GM19468 (cell line): Measurements from ENCODE around the gene PARD3B.

Source experiments
- ATAC-seq: cut with Tn5 transposase; IDR thresholded peaks from one replicate; pipeline ENCODE4 v1.9.1; 2021; ENCODE audit warnings: mild to moderate bottlenecking, moderate library complexity, moderate number of reproducible peaks; ENCODE audit not compliant: unreplicated experiment; ENCODE audit errors: extremely low read depth

The PARD3B gene

GRCh38 chr2:205024822-205025518 is 479.7 kb downstream of the PARD3B start:
- ATAC-seq: no peak

- ATAC-seq: no peak
Observed at GRCh38 chr2:205025580-205026240, 480.4 kb downstream of the PARD3B start.

DNA sequence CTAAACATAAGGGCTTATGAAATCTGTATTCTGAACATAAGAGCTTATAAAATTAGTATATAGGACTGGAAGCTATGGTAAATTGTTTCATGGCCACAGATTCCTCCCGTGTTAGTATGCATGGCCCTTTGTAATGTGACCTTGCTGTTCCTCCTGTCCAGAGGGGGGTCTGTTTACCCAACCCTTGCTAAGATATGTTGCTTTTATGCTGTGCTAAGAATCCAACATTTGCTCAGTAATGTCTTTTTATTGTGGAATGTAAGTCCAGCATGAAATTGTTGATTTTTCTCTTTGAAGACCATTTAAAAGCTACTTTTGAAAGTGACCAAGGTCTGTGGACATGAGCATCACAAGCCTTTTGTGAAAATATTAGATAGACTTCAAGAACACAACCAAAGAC is 485.4 kb downstream of the PARD3B start:
- no peak for ATAC-seq

DNA sequence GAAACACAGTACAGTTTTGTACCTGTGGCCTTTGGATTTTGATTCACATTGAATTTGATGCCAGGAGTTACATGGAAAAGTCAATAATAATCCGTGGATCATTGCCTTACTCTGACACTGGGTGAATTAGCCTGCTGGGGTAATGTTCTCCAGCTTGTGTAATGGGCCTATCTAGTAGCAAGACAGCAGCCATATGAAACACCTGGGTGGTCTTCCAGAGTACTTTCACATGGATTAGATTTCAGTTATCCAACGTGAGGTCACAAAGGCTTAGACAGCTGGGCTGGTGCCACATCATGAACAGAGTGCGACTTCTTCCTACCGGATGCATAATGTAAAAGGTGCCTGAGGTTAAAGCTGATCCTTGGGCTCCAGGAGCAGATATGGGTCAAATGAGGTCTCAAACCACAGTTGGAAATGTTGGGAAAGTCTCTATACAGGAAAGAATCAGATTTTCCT is 486.8 kb downstream of the PARD3B start:
- no peak for ATAC-seq

GRCh38 chr2:205033431-205033830 is 488.2 kb downstream of the PARD3B start:
- no peak for ATAC-seq

DNA sequence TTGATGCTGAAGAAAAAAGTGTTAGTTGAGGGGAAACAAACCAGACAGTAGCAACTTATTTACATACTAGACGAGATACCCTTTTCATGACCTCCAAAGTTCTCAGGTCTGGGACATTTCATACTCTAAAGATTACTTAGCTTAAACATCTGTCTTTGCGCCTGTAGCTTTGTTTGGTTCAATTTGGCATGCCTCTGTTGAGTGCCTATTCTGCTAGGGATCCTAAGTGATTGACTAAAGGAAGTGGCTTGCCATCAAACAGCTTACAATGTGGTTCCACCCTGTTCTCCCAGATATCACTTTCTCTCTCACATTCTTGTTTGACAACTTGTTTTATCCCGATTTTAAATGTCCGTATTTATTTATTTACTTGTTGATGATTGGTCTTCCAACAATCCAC is 488.8 kb downstream of the PARD3B start:
- no peak for ATAC-seq

DNA sequence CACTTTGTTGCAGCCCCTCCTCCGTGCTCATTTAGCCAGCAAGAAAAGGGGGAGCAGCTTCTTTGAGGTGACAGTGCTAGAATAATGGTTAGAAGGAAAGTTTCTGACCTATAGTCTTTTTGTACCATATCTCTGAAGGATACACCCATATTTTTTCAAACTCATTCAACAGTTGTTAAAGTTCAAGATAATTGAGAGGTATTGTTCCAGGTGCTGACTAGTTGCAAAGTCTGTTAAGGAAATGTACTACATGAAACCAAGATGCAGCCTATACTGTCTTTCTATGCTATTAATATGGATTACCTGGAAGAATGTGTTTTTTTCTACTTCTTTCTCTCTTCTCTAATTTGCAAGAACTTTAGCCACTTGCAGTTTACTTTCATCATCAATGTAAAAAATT is 495.0 kb downstream of the PARD3B start:
- ATAC-seq: no peak

GRCh38 chr2:205041472-205042130 is 496.3 kb downstream of the PARD3B start:
- ATAC-seq: no peak

GRCh38 chr2:205043285-205043684 is 498.0 kb downstream of the PARD3B start:
- no peak for ATAC-seq

DNA sequence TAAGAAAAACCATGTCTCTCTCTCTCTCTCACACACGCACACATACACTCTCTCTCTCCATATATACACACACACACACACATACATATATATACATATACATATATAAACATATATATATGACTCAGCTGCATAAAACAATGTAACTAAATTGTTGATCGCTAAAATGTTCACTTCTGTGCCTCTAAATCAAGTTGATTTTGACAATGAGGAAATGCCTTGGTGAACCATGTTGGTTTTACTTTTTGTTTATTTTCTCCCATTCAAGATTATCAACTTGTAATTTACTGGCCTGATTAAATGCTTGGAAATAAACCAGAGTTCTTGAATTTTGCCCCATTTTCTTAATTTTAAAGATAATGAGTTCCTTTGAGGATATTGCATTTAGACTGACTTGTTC is 500.4 kb downstream of the PARD3B start:
- ATAC-seq: no peak

DNA sequence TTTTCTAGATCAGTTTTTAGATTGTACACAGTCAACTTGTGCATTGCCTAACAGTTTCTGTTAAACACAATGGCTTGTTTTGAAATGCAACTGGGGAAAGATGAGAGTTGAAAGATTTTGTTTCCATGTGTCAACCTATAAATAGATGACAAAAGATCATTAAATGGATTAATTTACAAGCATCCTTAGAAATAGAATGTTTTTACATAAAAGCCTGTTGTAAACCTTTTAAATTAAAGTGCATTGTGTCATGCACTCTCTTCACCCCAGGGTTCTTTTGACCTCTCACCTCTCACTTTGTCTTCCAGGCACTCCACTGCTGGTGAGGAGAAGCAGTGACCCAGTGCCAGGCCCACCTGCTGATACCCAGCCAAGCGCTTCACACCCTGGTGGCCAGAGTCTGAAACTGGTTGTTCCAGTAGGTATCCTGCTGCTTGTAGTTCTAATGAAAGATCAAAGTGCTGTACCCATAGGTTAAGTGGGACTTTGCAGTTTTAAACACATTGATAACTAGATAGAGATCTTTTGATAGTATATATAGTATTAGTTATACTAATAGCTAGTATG is 502.1 kb downstream of the PARD3B start:
- ATAC-seq: no peak

- no peak for ATAC-seq
Observed at GRCh38 chr2:205051417-205051816, 506.1 kb downstream of the PARD3B start.

GRCh38 chr2:205052781-205053180 is 507.5 kb downstream of the PARD3B start:
- ATAC-seq: no peak

- ATAC-seq: no peak
Observed at GRCh38 chr2:205053827-205054410, 508.6 kb downstream of the PARD3B start.

DNA sequence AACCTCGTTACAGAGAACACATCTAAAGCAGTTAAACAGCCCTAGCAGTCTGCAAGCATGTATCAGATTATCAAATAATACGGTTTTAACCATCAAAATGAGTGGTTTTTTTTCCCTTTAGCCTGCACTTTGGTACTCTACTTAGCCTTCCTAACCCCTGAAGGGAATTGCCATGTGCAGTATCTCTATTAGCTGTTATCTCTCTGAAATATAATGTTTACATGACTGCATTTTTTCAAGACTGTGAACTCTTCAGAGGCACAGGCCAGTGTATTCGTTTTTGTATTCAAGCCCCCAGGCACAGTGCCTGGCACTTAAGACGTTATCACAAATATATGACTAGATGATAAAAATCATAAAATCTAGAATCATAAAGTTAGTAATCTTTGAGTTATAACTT is 509.5 kb downstream of the PARD3B start:
- ATAC-seq: no peak

- ATAC-seq: no peak
Observed at GRCh38 chr2:205055251-205055650, 510.0 kb downstream of the PARD3B start.

DNA sequence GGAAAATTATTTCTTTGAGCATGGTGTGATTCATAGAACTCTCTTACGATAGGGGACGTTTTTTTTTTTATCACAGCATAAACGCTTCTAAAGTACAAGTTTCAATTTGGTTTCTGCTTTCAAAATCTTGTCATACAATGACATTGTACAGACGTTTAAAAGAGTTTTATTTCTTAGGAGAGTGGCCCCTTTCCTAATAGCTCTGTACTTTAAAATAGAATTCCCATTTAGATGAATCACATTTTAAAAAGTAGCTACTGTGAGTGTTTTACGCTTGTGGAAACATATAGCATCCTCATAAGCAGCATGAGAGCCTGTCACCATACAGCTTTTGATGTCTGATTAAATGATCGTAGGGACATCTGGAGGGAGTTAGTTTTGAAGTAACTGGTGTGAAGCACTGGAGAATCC is 510.9 kb downstream of the PARD3B start:
- no peak for ATAC-seq

- no peak for ATAC-seq
Observed at GRCh38 chr2:205058409-205058808, 513.1 kb downstream of the PARD3B start.

DNA sequence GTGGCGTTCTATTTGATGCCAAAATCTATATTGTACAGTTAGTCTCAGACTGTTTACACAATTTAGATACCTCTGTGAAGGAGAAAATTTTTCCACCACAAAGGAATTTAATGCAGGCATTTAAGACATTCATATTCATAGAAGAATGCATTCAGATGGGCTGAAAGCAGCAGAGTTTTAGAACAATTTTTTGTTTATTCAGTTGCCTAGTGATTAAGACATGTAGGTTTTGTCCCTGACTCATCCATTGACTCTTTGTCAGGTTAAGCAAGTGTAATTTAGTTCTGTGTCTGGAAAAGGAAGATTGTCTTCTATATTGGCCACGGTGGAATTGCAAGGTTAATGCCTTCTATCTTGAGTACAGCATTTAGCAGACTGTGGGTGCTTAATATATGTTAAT is 515.0 kb downstream of the PARD3B start:
- ATAC-seq: no peak

DNA sequence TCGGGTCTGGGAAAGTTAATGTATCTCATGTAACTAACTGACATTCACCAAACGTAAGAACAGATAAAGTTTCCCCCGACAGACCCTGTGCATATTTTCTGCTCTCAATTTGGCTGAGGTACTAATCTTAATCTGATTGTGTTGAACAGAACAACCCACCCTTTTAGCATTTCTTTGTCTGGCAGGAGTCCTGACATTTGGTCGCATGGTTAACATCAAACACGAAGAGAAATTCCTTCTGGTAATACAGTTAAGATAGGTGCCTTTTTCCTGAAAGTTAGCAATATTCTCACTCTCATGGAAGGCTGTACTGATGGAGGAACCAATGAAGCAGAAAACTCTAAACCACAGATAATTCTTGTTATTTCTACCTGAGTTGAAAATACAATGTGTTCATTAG is 520.8 kb downstream of the PARD3B start:
- ATAC-seq: no peak

- no peak for ATAC-seq
Observed at GRCh38 chr2:205069928-205070327, 524.7 kb downstream of the PARD3B start.
